Endothelial cell of umbilical vein (primary cell): ENCODE measurements around the gene PSMD9. TPM values are rescaled to one million over a fixed set of nuclear protein-coding genes. Genes with fewer than 3 reads are reported as not detected.
A peak's percentile ranks its signal among the peaks of the same experiment; 100 is the strongest.

ENCODE experiments used
- BruUV-seq: library from RNA; stranded (reverse); fragments of 400-500 nt; replicated peaks from 2 replicates; lab custom pipeline; 2021; lab: Mats Ljungman, UMichigan
- CTCF ChIA-PET: fragments of 300-600, 350-600 bp; sonication (Branson Sonifier 250); formaldehyde crosslinking; loops from one replicate; lab custom pipeline; 2021; ENCODE audit warnings: antibody characterized with exemption, inconsistent platforms; lab: Charles Lee
- POLR2A ChIA-PET: fragments of 300-600, 350-600 bp; sonication (Branson Sonifier 250); formaldehyde crosslinking; loops from one replicate; lab custom pipeline; 2021; ENCODE audit warnings: antibody characterized with exemption, inconsistent platforms; lab: Charles Lee
- DNase-seq: peaks from one replicate; pipeline ENCODE4 v3.0.0-alpha.2; 2011; ENCODE audit warnings: low read depth, low spot score
- FAIRE-seq: peaks from 2 replicates; lab custom pipeline; 2011; peaks lifted over from hg19 to GRCh38; lab: Jason Lieb, UNC
- H2AFZ ChIP-seq: 2 replicates; pipeline ENCODE4 v1.6.0; 2012; ENCODE audit warnings: low read depth, low read length, control low read depth, inconsistent platforms
- H3K27ac ChIP-seq: 2 replicates; pipeline ENCODE4 v1.5.1; 2011; ENCODE audit warnings: low read depth, mild to moderate bottlenecking, control low read depth, low read length, moderate library complexity; ENCODE audit not compliant: insufficient read depth
- H3K27me3 ChIP-seq, 2 experiments: 2 replicates each; pipeline versions ENCODE4 v1.6.0 to v1.6.1; 2011; ENCODE audit warnings: low read length in 2 of 2, mixed read lengths in 1 of 2; ENCODE audit not compliant: control insufficient read depth in 2 of 2, insufficient read depth in 2 of 2
- H3K36me3 ChIP-seq, 2 experiments: 2 replicates in 1 of 2; 3 replicates in 1 of 2; pipeline ENCODE4 v1.5.1; 2011; ENCODE audit warnings: low read length in 2 of 2, mild to moderate bottlenecking in 1 of 2, moderate library complexity in 1 of 2; ENCODE audit not compliant: control insufficient read depth in 2 of 2, insufficient read depth in 2 of 2; ENCODE audit errors: extremely low read depth in 1 of 2
- H3K4me1 ChIP-seq: 3 replicates; pipeline ENCODE4 v1.5.1; 2011; ENCODE audit warnings: mild to moderate bottlenecking, low read length; ENCODE audit not compliant: control insufficient read depth, insufficient read depth; ENCODE audit errors: extremely low read depth
- H3K4me2 ChIP-seq: 2 replicates; pipeline ENCODE4 v1.6.1; 2011; ENCODE audit warnings: low read length, control low read depth, mixed read lengths; ENCODE audit not compliant: insufficient read depth
- H3K4me3 ChIP-seq, 3 experiments: fragments of 200-600 bp in 1 of 3; sonication (generic), shearing (Covaris generic) in 1 of 3; replicated peaks in 1 of 3; 2 replicates each; pipeline ENCODE4 v1.5.1; 2011 to 2016; ENCODE audit warnings: control low read depth in 3 of 3, low read length in 3 of 3, mild to moderate bottlenecking in 2 of 3, inconsistent platforms in 1 of 3, low read depth in 1 of 3, moderate library complexity in 1 of 3; ENCODE audit not compliant: insufficient read depth in 1 of 3
- H3K79me2 ChIP-seq: 2 replicates; pipeline ENCODE4 v1.6.0; 2012; ENCODE audit warnings: low read length, inconsistent platforms; ENCODE audit not compliant: control insufficient read depth, insufficient read depth
- H3K9ac ChIP-seq: replicated peaks from 2 replicates; pipeline ENCODE3; 2011; ENCODE audit warnings: low read length, control low read depth; ENCODE audit not compliant: insufficient read depth; ENCODE audit errors: extremely low read depth
- H3K9me1 ChIP-seq: replicated peaks from 3 replicates; pipeline ENCODE4 v1.6.0; 2011; ENCODE audit warnings: mild to moderate bottlenecking, low read length; ENCODE audit not compliant: control insufficient read depth, insufficient read depth; ENCODE audit errors: extremely low read depth
- H3K9me3 ChIP-seq: replicated peaks from 2 replicates; pipeline ENCODE4 v1.5.1; 2012; ENCODE audit warnings: low read length, inconsistent platforms; ENCODE audit not compliant: control insufficient read depth, insufficient read depth
- H4K20me1 ChIP-seq: replicated peaks from 2 replicates; pipeline ENCODE3; 2011; ENCODE audit warnings: mild to moderate bottlenecking, low read length; ENCODE audit not compliant: control insufficient read depth, insufficient read depth; ENCODE audit errors: extremely low read depth
- EZH2 ChIP-seq: IDR thresholded peaks from 2 replicates; pipeline ENCODE4 v1.6.1; 2012; ENCODE audit warnings: borderline replicate concordance, low read depth, mild to moderate bottlenecking, moderate library complexity, low read length, inconsistent platforms; ENCODE audit not compliant: severe bottlenecking
- FOS ChIP-seq: IDR thresholded peaks from 2 replicates; pipeline ENCODE4 v1.6.1; 2011; ENCODE audit warnings: mild to moderate bottlenecking, low read length, moderate library complexity, borderline replicate concordance; ENCODE audit not compliant: insufficient read depth
- JUN ChIP-seq: IDR thresholded peaks from 2 replicates; pipeline ENCODE4 v1.6.1; 2011; ENCODE audit warnings: borderline replicate concordance, low read depth; ENCODE audit not compliant: insufficient read length, insufficient read depth
- MYC ChIP-seq: IDR thresholded peaks from one replicate; pipeline ENCODE4 v1.6.1; 2011; ENCODE audit warnings: mild to moderate bottlenecking, low read depth, low read length
- POLR2A ChIP-seq: IDR thresholded peaks from 2 replicates; pipeline ENCODE4 v1.6.1; 2012; ENCODE audit warnings: low read depth, mild to moderate bottlenecking, control low read depth, low read length
- POLR2AphosphoS5 ChIP-seq: IDR thresholded peaks from 2 replicates; pipeline ENCODE4 v1.6.1; 2012; ENCODE audit warnings: low read depth, mild to moderate bottlenecking, control low read depth, low read length, moderate library complexity; ENCODE audit not compliant: insufficient read depth
- dilution Hi-C: fragments of 300-500 bp; cut with MboI; formaldehyde crosslinking; loops from one replicate; pipeline ENCODE4 v1.15.0; 2019; ENCODE audit warnings: low sequenced_read_pairs; ENCODE audit not compliant: extremely low pct_ligation_motif_present
- intact Hi-C: fragments of 100-400 bp; cut with micrococcal nuclease; formaldehyde crosslinking; loops from one replicate; pipeline ENCODE4 v1.10.0; 2022
- polyA plus RNA-seq, 4 experiments: library from polyadenylated mRNA; depleted of rRNA in 3 of 4; stranded (reverse) in 3 of 4; unstranded in 1 of 4; fragments of >200 nt; gene quantifications; 2 replicates each; pipeline versions ENCODE4 v1.2.1 to v1.2.3, GENCODE V29; 2011 to 2012; ENCODE audit warnings: missing spikeins in 1 of 4
- total RNA-seq: library from RNA; stranded (reverse); gene quantifications from 2 replicates; pipeline ENCODE4 v1.2.3, GENCODE V29; 2021
- TF ChIP-seq, protein P1 (sequence below), 2 donors: IDR thresholded peaks; 1 replicate in 1 of 2; 2 replicates in 1 of 2; pipeline ENCODE4 v1.5.1; 2011; ENCODE audit warnings: low read length in 2 of 2, mild to moderate bottlenecking in 2 of 2, moderate library complexity in 2 of 2, control low read depth in 1 of 2, inconsistent platforms in 1 of 2, low read depth in 1 of 2; ENCODE audit not compliant: insufficient read depth in 1 of 2; ENCODE audit errors: extremely low read depth in 1 of 2
- TF ChIP-seq, protein P2 (sequence below): IDR thresholded peaks from 2 replicates; pipeline ENCODE4 v1.6.1; 2011; ENCODE audit not compliant: insufficient read depth, insufficient read length

PSMD9 gene
- total and polyA plus RNA-seq, 2 donors (not counting 3 experiments of a cell fraction or from before 2014, with no cell fraction given) = 69.2 to 118 TPM

DNA sequence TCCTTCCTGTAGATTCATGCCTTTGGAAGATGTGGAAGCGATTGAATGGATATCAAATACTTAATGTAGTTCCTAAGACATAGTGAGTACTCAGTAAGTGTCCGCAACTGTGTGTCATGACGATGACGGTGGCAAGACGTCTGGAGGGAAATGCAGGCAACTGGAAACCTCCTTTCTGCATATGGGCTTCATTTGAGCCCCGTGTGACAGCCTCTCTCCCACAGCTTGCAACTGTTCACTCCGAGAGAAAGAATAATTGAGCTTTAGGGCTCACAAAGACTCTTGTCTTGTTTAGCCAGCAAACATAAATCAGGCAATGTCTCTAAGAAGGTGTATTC is 36.7 kb downstream of the PSMD9 start:
- DNase-seq (peak; percentile 50), FAIRE-seq (no peak)
- ChIA-PET CTCF (interaction anchor here (0.7 to 1.0 kb wide), 2 partner anchors 39 to 101 kb away, joined by 3 read pairs; no protein-coding TSS in a partner anchor), POLR2A (interaction anchor here (0.5 to 0.6 kb wide), 2 partner anchors 299 to 485 kb away, joined by 3 read pairs; partner anchors contain the start of gene ORAI1)
- Histone ChIP-seq H3K9ac (peak overlapping the region; percentile 76), H3K4me2 (peak overlapping the region; percentile 68), H3K9me1 (no peaks in the 10 kb centered on the region), H3K9me3 (no peaks in the 10 kb centered on the region), H3K36me3 (no peaks in the 10 kb centered on the region), H3K27me3 (no peaks in the 10 kb centered on the region), H4K20me1 (no peaks in the 10 kb centered on the region), H2AFZ (peak overlapping the region; percentile 59), H3K27ac (peak overlapping the region; percentile 92), H3K4me1 (peaks cover 16% of the 10 kb centered on the region), H3K4me3 (no peak overlapping the region), H3K79me2 (no peaks in the 10 kb centered on the region)
- dilution Hi-C loops = no loop called here
- TF ChIP-seq MYC (no peak), EZH2 (no peak), FOS (no peak), JUN (no peak), POLR2AphosphoS5 (no peak), POLR2A (no peak)
- TF ChIP-seq, protein P1, sequence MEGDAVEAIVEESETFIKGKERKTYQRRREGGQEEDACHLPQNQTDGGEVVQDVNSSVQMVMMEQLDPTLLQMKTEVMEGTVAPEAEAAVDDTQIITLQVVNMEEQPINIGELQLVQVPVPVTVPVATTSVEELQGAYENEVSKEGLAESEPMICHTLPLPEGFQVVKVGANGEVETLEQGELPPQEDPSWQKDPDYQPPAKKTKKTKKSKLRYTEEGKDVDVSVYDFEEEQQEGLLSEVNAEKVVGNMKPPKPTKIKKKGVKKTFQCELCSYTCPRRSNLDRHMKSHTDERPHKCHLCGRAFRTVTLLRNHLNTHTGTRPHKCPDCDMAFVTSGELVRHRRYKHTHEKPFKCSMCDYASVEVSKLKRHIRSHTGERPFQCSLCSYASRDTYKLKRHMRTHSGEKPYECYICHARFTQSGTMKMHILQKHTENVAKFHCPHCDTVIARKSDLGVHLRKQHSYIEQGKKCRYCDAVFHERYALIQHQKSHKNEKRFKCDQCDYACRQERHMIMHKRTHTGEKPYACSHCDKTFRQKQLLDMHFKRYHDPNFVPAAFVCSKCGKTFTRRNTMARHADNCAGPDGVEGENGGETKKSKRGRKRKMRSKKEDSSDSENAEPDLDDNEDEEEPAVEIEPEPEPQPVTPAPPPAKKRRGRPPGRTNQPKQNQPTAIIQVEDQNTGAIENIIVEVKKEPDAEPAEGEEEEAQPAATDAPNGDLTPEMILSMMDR (IDR thresholded peaks at IDR 0.05; ENCODE audit: extremely low read depth in 1 of 2, insufficient read depth in 1 of 2, low read depth in 1 of 2, low read length in 2 of 2) = no peak
- TF ChIP-seq, protein P2, sequence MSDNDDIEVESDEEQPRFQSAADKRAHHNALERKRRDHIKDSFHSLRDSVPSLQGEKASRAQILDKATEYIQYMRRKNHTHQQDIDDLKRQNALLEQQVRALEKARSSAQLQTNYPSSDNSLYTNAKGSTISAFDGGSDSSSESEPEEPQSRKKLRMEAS = no peak
- intact Hi-C loops = no loop called here
- no TSS peak for BruUV-seq
